PC-9 (cell line): Measurements from ENCODE around the gene WDR26. TPM values are rescaled to one million over a fixed set of nuclear protein-coding genes. Genes with fewer than 3 reads are reported as not detected.

Source experiments
- BruUV-seq: library from RNA; stranded (reverse); fragments of 400-500 nt; replicated peaks from 2 replicates; lab custom pipeline; 2021; lab: Mats Ljungman, UMichigan
- CTCF ChIA-PET: fragments of 300-600 bp; sonication (Branson Sonifier 250); formaldehyde crosslinking; loops from one replicate; lab custom pipeline; 2022; ENCODE audit warnings: antibody characterized with exemption; lab: Charles Lee
- POLR2A ChIA-PET: fragments of 300-600 bp; sonication (Branson Sonifier 250); formaldehyde crosslinking; loops from one replicate; lab custom pipeline; 2022; ENCODE audit warnings: antibody characterized with exemption; ENCODE audit not compliant: unreplicated experiment; lab: Charles Lee
- DNase-seq, 2 experiments: peaks; one replicate each; pipeline versions ENCODE4 v3.0.0 to v3.0.0-alpha.2; 2015 to 2022; ENCODE audit warnings: mixed read lengths in 1 of 2
- H2AFZ ChIP-seq: fragments of 200-600 bp; sonication (generic); 2 replicates; pipeline ENCODE4 v1.8.1; 2017; ENCODE audit warnings: antibody characterized with exemption
- H3F3A ChIP-seq: fragments of 200-600 bp; sonication (generic); 2 replicates; pipeline ENCODE4 v1.8.1; 2017; ENCODE audit warnings: antibody characterized with exemption, mild to moderate bottlenecking, low read depth; ENCODE audit not compliant: insufficient read depth
- H3K27ac ChIP-seq: fragments of 200-600 bp; sonication (generic); 2 replicates; pipeline ENCODE4 v1.6.1; 2016; ENCODE audit warnings: mixed run types
- H3K27me3 ChIP-seq: fragments of 200-600 bp; sonication (generic); 2 replicates; pipeline ENCODE4 v1.6.1; 2016; ENCODE audit warnings: low read depth, mixed run types; ENCODE audit not compliant: insufficient read depth
- H3K36me3 ChIP-seq: fragments of 200-600 bp; sonication (generic); 2 replicates; pipeline ENCODE4 v1.6.1; 2016; ENCODE audit warnings: low read depth, mixed run types
- H3K4me1 ChIP-seq: fragments of 200-600 bp; sonication (generic); replicated peaks from 2 replicates; pipeline ENCODE4 v1.6.1; 2016; ENCODE audit warnings: mixed run types; ENCODE audit not compliant: insufficient read depth
- H3K4me2 ChIP-seq: fragments of 200-600 bp; sonication (generic); 2 replicates; pipeline ENCODE4 v1.6.1; 2017; ENCODE audit warnings: mixed run types
- H3K4me3 ChIP-seq: fragments of 200-600 bp; sonication (generic); 2 replicates; pipeline ENCODE4 v1.6.1; 2016; ENCODE audit warnings: mixed run types
- H3K79me2 ChIP-seq: fragments of 200-600 bp; sonication (generic); 2 replicates; pipeline ENCODE4 v1.6.1; 2017; ENCODE audit warnings: low read depth, mixed run types
- H3K9me2 ChIP-seq: fragments of 200-600 bp; sonication (generic); 2 replicates; pipeline ENCODE4 v1.8.1; 2017; ENCODE audit warnings: mild to moderate bottlenecking; ENCODE audit not compliant: insufficient read depth
- H3K9me3 ChIP-seq: fragments of 200-600 bp; sonication (generic); 2 replicates; pipeline ENCODE4 v1.8.1; 2016; ENCODE audit warnings: low read depth; ENCODE audit not compliant: insufficient read depth
- H4K20me1 ChIP-seq: fragments of 200-600 bp; sonication (generic); 2 replicates; pipeline ENCODE4 v1.8.1; 2017; ENCODE audit not compliant: insufficient read depth
- EZH2 ChIP-seq: fragments of 200-600 bp; sonication (generic); IDR thresholded peaks from 2 replicates; pipeline ENCODE4 v1.8.0; 2017; ENCODE audit warnings: antibody characterized with exemption, low read depth
- intact Hi-C: fragments of 100-400 bp; cut with micrococcal nuclease; formaldehyde crosslinking; loops from one replicate; pipeline ENCODE4 v1.10.0; 2022; ENCODE audit not compliant: unreplicated experiment
- total RNA-seq: library from RNA; stranded (reverse); gene quantifications from 2 replicates; pipeline ENCODE4 v1.2.3, GENCODE V29; 2021
- TF ChIP-seq, protein P1 (sequence below): fragments of 200-600 bp; sonication (generic); conservative IDR thresholded peaks from 2 replicates; pipeline ENCODE4 v1.6.1; 2017; ENCODE audit warnings: mixed run types, antibody characterized with exemption, mild to moderate bottlenecking, moderate library complexity

The WDR26 gene
- total RNA-seq, 1 experiment from 2014 or later: 88.9 TPM

- H2AFZ ChIP-seq: no peak overlapping the region
- H3K36me3 ChIP-seq: no peaks in the 10 kb centered on the region
- intact Hi-C loops: no loop called here
- H3K79me2 ChIP-seq: peaks cover 5% of the 10 kb centered on the region; the same call in 1 of the 2 replicates
- H3K27ac ChIP-seq: no peak overlapping the region
- peaks cover 40% of the 10 kb centered on the region for H3K4me1 ChIP-seq
- no peak overlapping the region for H3K4me3 ChIP-seq
- ChIA-PET CTCF (no interaction called here), POLR2A (no interaction called here)
- TF ChIP-seq, protein P1, sequence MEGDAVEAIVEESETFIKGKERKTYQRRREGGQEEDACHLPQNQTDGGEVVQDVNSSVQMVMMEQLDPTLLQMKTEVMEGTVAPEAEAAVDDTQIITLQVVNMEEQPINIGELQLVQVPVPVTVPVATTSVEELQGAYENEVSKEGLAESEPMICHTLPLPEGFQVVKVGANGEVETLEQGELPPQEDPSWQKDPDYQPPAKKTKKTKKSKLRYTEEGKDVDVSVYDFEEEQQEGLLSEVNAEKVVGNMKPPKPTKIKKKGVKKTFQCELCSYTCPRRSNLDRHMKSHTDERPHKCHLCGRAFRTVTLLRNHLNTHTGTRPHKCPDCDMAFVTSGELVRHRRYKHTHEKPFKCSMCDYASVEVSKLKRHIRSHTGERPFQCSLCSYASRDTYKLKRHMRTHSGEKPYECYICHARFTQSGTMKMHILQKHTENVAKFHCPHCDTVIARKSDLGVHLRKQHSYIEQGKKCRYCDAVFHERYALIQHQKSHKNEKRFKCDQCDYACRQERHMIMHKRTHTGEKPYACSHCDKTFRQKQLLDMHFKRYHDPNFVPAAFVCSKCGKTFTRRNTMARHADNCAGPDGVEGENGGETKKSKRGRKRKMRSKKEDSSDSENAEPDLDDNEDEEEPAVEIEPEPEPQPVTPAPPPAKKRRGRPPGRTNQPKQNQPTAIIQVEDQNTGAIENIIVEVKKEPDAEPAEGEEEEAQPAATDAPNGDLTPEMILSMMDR: no peak
- no peak for TF ChIP-seq EZH2
- no peaks in the 10 kb centered on the region; the same call in 1 of the 2 replicates for H3K9me3 ChIP-seq
- peaks cover 32% of the 10 kb centered on the region for H3F3A ChIP-seq
- H3K4me2 ChIP-seq: no peak overlapping the region
- DNase-seq: no peak
- 0 out of 2 replicates have a peak, but pooled peaks cover 4% of the 10 kb centered on the region for H4K20me1 ChIP-seq
- BruUV-seq: no TSS peak
- H3K27me3 ChIP-seq: no peaks in the 10 kb centered on the region
- H3K9me2 ChIP-seq: no peaks in the 10 kb centered on the region
Measured at GRCh38 chr1:224458296-224458695, 23.7 kb upstream of the WDR26 start.

DNA sequence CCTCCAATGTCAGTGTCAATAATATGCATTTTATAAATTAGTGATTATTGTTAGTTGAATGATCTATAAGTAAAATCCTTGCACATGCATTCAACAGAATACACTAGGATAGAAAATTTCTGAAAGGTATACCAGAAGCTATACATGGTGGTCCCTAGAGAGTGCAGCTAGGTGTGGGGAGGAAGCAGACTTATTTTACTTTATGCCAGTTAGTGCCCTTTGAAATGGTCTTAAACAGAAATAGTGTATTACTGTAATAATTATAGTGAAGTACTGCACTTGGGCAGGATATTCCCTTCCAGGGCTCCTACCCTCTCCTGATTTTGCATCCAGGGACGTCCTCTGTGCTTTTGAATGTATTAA lies 23.2 kb upstream of the WDR26 start:
- ChIA-PET POLR2A (interaction anchor here (0.5 to 0.6 kb wide), 2 partner anchors 1324 to 1542 kb away, joined by 3 to 4 read pairs; partner anchors contain the start of gene SDE2), CTCF (interaction anchor here (0.6 to 1.8 kb wide), 13 partner anchors 23 to 1681 kb away, joined by 3 to 12 read pairs (median 5); partner anchors contain the start of gene WDR26)
- Histone ChIP-seq H3K4me2 (no peak overlapping the region), H3K36me3 (no peaks in the 10 kb centered on the region), H3K27me3 (no peaks in the 10 kb centered on the region), H3K9me2 (no peaks in the 10 kb centered on the region), H3K9me3 (no peaks in the 10 kb centered on the region; the same call in 1 of the 2 replicates), H3K4me3 (no peak overlapping the region), H3K27ac (no peak overlapping the region), H3K4me1 (peaks cover 45% of the 10 kb centered on the region), H2AFZ (no peak overlapping the region), H4K20me1 (0 out of 2 replicates have a peak, but pooled peaks cover 4% of the 10 kb centered on the region), H3K79me2 (peaks cover 5% of the 10 kb centered on the region; the same call in 1 of the 2 replicates), H3F3A (peaks cover 34% of the 10 kb centered on the region)
- BruUV-seq: no TSS peak
- TF ChIP-seq EZH2: no peak
- TF ChIP-seq, protein P1: no peak; the same call in none of the 2 replicates
- intact Hi-C loops: loop anchor here (1.0 to 2.0 kb wide), 3 partner anchors 49 to 759 kb away; no protein-coding TSS in a partner anchor
- DNase-seq: no peak

GRCh38 chr1:224456637-224456953 lies 22.0 kb upstream of the WDR26 start:
- peak overlapping the region; percentile 82 for H3K27ac ChIP-seq
- H3K9me2 ChIP-seq: no peaks in the 10 kb centered on the region
- H4K20me1 ChIP-seq: 0 out of 2 replicates have a peak, but pooled peaks cover 4% of the 10 kb centered on the region
- peaks cover 45% of the 10 kb centered on the region for H3K4me1 ChIP-seq
- CTCF ChIA-PET: interaction anchor here (1.0 to 1.8 kb wide), 5 partner anchors 20 to 758 kb away, joined by 3 to 12 read pairs (median 5); no protein-coding TSS in a partner anchor
- no peaks in the 10 kb centered on the region; the same call in 1 of the 2 replicates for H3K9me3 ChIP-seq
- BruUV-seq: no TSS peak
- no peak overlapping the region for H3K4me3 ChIP-seq
- H3K27me3 ChIP-seq: no peaks in the 10 kb centered on the region
- H2AFZ ChIP-seq: no peak overlapping the region; the same call in 1 of the 2 replicates
- H3K79me2 ChIP-seq: peaks cover 5% of the 10 kb centered on the region; the same call in 1 of the 2 replicates
- H3F3A ChIP-seq: peaks cover 34% of the 10 kb centered on the region
- no peak for DNase-seq
- intact Hi-C loops: loop anchor here (2.0 kb wide), 2 partner anchors 48 to 758 kb away; no protein-coding TSS in a partner anchor
- H3K4me2 ChIP-seq: peak overlapping the region; percentile 70
- TF ChIP-seq, protein P1: no peak
- no peak for TF ChIP-seq EZH2
- POLR2A ChIA-PET: no interaction called here
- no peaks in the 10 kb centered on the region for H3K36me3 ChIP-seq
